HG03439 (cell line): ENCODE data around the gene CC2D1A.
"Not testable (repeated sequence)": the region's sequence is repeated elsewhere in the genome, so short reads cannot be mapped to it uniquely, and the experiment has no call there.

ENCODE experiments used
- ATAC-seq: cut with Tn5 transposase; IDR thresholded peaks from one replicate; pipeline ENCODE4 v1.9.1; 2021; ENCODE audit warnings: mild to moderate bottlenecking, moderate library complexity; ENCODE audit not compliant: unreplicated experiment

CC2D1A gene

GRCh38 chr19:13960863-13961784, 55.1 kb downstream of the CC2D1A start:
- no peak for ATAC-seq

GRCh38 chr19:13961826-13962698, 56.1 kb downstream of the CC2D1A start:
- ATAC-seq: no peak

GRCh38 chr19:13962699-13963602, 57.0 kb downstream of the CC2D1A start:
- ATAC-seq: no peak

GRCh38 chr19:13963603-13964105, 57.7 kb downstream of the CC2D1A start:
- ATAC-seq: no peak

GRCh38 chr19:13964776-13965175, 58.8 kb downstream of the CC2D1A start:
- ATAC-seq: no peak

- ATAC-seq: no peak
These were observed 59.4 kb downstream of the CC2D1A start for GRCh38 chr19:13965377-13965896.

- no peak for ATAC-seq
These were observed 60.1 kb downstream of the CC2D1A start for GRCh38 chr19:13965926-13966683.

GRCh38 chr19:13966684-13967128, 60.7 kb downstream of the CC2D1A start:
- no peak for ATAC-seq

- not testable (repeated sequence) for ATAC-seq
These were observed 61.2 kb downstream of the CC2D1A start for GRCh38 chr19:13967206-13967605.

- no peak for ATAC-seq
These were observed 62.5 kb downstream of the CC2D1A start for GRCh38 chr19:13968383-13968935.

- no peak for ATAC-seq
These were observed 63.0 kb downstream of the CC2D1A start for GRCh38 chr19:13968999-13969398.

- no peak for ATAC-seq
These were observed 63.9 kb downstream of the CC2D1A start for GRCh38 chr19:13969897-13970296.

- ATAC-seq: not testable (repeated sequence)
These were observed 65.9 kb downstream of the CC2D1A start for GRCh38 chr19:13971868-13972267.

GRCh38 chr19:13972368-13973155, 66.6 kb downstream of the CC2D1A start:
- ATAC-seq: no peak

- not testable (repeated sequence) for ATAC-seq
These were observed 67.5 kb downstream of the CC2D1A start for GRCh38 chr19:13973479-13973878.

- no peak for ATAC-seq
These were observed 68.1 kb downstream of the CC2D1A start for GRCh38 chr19:13974073-13974472.

GRCh38 chr19:13975870-13976269, 69.9 kb downstream of the CC2D1A start:
- ATAC-seq: no peak

GRCh38 chr19:13976446-13976845, 70.4 kb downstream of the CC2D1A start:
- ATAC-seq: no peak
